GM18909 (cell line): ENCODE measurements around the gene TAPBP.
"Not testable (repeated sequence)": the region's sequence is repeated elsewhere in the genome, so short reads cannot be mapped to it uniquely, and the experiment has no call there.

Experiments used
- ATAC-seq: cut with Tn5 transposase; IDR thresholded peaks from one replicate; pipeline ENCODE4 v1.9.1; 2021; ENCODE audit warnings: mild to moderate bottlenecking; ENCODE audit not compliant: unreplicated experiment, poor library complexity

The TAPBP gene

GRCh38 chr6:33297956-33298772 is 15.7 kb downstream of the TAPBP start:
- no peak for ATAC-seq

GRCh38 chr6:33297406-33297955 is 16.4 kb downstream of the TAPBP start:
- ATAC-seq, result no peak

- ATAC-seq, result no peak
Measured at GRCh38 chr6:33296797-33297405, 17.0 kb downstream of the TAPBP start.

- ATAC-seq, result no peak
Measured at GRCh38 chr6:33295621-33296369, 18.1 kb downstream of the TAPBP start.

GRCh38 chr6:33294086-33294823 is 19.6 kb downstream of the TAPBP start:
- ATAC-seq, result no peak

GRCh38 chr6:33292996-33293682 is 20.7 kb downstream of the TAPBP start:
- no peak for ATAC-seq

- no peak for ATAC-seq
Measured at GRCh38 chr6:33290459-33290858, 23.4 kb downstream of the TAPBP start.

GRCh38 chr6:33289784-33290315 is 24.0 kb downstream of the TAPBP start:
- ATAC-seq, result peak; percentile 31

GRCh38 chr6:33288921-33289783 is 24.7 kb downstream of the TAPBP start, which contains the start of the genes PFDN6 and WDR46:
Gene PFDN6, plus strand, starts transcription at chr6:33289601. Its CDS starts 256 bp downstream, at chr6:33289857.
Gene WDR46, minus strand, starts transcription at chr6:33289239. Its CDS starts 69 bp downstream, at chr6:33289170.
- ATAC-seq, result peak; percentile 85

- no peak for ATAC-seq
Measured at GRCh38 chr6:33288141-33288920, 25.5 kb downstream of the TAPBP start.

- no peak for ATAC-seq
Measured at GRCh38 chr6:33286946-33287914, 26.6 kb downstream of the TAPBP start.

GRCh38 chr6:33285214-33285613 is 28.7 kb downstream of the TAPBP start:
- not testable (repeated sequence) for ATAC-seq

GRCh38 chr6:33280539-33280938 is 33.3 kb downstream of the TAPBP start:
- no peak for ATAC-seq

GRCh38 chr6:33279971-33280511 is 33.8 kb downstream of the TAPBP start:
- no peak for ATAC-seq

- ATAC-seq, result no peak
Measured at GRCh38 chr6:33279257-33279695, 34.6 kb downstream of the TAPBP start.

GRCh38 chr6:33278810-33279209 is 35.1 kb downstream of the TAPBP start:
- ATAC-seq, result no peak
